ENCODE measurements around the gene UGT1A10.

UGT1A10 gene

DNA sequence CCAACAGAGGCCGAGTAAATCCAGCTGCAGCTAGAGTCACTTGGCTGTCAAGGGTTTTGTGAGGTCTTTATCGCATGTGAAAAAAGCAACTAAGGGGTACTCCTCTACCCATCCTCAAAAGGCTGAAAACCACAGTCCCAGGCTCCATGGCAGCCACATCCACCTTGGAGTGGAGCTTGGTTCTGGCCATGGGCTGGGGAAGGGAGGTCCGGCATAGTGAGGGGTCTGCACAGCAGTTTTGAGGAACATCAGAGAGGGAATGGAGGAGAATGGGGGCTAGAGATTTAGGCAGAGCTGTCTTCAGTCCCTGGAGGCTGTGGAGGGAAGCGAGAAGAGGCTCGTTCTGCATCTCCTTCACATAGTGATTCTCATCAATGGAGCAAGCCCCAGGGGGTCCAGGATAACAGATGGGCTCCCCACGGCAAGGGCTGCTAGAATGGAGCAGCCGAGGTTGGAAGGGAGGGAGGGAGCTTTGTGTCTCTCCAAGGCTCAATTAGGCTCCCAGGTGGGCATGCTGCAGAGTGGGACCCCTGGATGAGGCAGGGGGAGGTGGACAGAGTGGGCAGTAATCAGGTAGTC is 162.9 kb downstream of the UGT1A10 start:
- FAIRE-seq (no peak), DNase-seq (ENCODE audit: insufficient read length, low spot score) (no peak)
- no peak for TF ChIP-seq POLR2A (IDR thresholded peaks at IDR 0.05; ENCODE audit: low read depth, low read length)

DNA sequence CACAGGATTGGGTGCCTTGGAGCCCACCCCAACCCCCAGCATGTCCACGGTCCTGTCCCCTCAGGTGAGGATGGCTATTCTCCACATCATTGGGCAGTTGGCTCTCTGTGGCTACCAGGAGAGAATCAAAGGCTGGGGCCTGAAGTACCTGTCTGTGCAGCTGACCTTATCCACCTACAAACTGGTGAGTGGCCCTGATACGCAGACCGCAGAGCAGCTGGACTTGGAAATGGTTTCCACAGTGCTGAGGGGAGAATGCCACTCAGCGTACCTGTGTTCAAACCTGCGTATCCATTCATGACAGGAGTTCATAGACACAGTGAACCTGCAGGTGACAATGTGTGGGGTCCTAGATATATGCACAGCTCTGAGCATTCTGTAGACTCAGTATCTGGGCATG is 163.5 kb downstream of the UGT1A10 start:
- DNase-seq (ENCODE audit: insufficient read length, low spot score) = no peak
- no peak for FAIRE-seq
- no peak for TF ChIP-seq POLR2A (IDR thresholded peaks at IDR 0.05; ENCODE audit: low read depth, low read length)

DNA sequence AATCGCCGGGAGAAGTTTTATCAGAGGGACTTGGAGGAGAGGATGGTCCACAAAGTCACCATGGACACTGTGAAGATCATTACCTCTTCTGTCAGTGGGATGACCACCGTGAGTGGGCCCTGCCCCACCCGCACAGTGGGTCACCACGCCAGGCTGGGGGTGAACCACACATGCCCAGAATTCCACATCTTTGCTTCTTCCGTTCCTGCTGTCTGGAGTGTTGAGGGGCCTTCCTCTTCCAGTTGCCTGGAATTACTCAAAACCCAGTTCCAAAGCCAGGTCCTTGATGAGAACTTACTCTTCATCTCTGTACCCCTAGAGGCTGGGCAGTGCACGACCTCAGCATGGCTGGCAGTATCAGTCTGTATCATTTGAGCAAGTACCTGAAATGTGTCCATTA is 164.0 kb downstream of the UGT1A10 start:
- no peak for DNase-seq (ENCODE audit: insufficient read length, low spot score)
- no peak for TF ChIP-seq POLR2A (IDR thresholded peaks at IDR 0.05; ENCODE audit: low read depth, low read length)
- FAIRE-seq = no peak

DNA sequence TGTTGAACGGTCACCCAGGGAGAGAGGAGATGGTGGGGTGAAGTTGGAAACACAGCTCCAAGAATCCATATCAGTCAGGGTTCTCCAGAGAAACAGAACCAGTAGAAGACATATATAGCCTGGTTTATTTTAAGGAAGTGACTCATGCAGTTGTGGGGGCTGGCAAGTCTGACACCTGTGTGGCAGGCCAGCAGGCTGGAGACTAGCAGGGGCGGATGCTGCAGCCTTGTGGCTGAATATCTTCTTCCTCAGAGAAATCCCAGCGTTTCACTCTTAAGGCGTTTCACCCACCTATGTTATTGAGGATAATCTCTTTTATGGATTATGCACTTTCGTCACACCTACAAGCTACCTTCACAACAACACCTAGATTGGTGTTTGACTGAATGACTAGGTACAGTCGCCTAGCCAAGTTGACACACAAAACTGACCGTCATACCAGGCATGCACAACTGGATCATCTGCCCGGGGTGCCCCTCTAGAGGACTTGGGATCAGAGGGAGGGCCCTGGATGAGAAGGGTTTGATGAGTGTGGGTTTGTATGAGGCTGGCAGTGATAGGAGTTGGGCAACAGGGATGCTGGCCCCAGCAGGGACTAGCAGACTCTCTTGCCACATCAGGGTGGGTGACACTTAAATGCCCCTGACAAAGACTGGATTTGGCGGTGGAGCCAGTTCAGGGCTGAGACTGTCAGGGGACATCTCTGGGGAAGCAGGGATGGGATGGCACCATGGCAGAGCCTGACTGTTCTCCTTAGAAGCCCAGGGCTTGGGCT is 165.3 kb downstream of the UGT1A10 start:
- no peak for FAIRE-seq
- no peak for TF ChIP-seq POLR2A (IDR thresholded peaks at IDR 0.05; ENCODE audit: low read depth, low read length)
- DNase-seq (ENCODE audit: insufficient read length, low spot score) = no peak

DNA sequence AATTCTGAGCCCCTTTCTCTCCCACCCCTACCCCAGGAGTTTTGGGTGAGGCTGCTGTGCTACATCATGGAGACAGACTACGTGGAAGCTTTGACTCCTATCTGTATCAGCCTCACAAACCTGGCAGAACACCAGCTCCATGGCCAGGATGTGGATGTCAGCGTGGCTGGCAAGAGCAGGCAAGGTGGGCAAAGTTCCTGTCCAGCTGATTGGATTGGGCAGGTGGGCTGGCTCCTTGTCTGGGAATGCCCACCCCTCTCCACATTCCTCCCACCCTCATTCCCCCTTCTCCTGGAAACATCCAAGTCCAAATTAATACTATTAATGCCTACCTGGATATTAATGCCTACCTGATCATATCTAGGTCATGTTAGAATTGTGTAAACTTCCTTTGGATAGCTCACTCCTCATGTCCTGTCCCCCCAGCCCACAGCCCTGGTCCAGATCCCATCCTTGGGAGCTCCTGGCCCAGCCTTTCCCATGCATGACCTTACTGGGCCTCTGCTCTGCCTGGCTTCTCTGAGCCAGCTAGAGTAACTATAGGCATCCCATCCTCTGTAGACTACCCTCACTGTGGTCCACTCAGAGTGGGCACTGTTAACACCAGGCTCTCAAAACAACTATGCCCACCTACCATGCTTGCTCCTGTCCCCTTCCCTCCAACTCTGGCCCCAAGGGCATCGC is 166.0 kb downstream of the UGT1A10 start:
- no peak for FAIRE-seq
- TF ChIP-seq POLR2A (IDR thresholded peaks at IDR 0.05; ENCODE audit: low read depth, low read length) = no peak
- DNase-seq (ENCODE audit: insufficient read length, low spot score) = no peak

DNA sequence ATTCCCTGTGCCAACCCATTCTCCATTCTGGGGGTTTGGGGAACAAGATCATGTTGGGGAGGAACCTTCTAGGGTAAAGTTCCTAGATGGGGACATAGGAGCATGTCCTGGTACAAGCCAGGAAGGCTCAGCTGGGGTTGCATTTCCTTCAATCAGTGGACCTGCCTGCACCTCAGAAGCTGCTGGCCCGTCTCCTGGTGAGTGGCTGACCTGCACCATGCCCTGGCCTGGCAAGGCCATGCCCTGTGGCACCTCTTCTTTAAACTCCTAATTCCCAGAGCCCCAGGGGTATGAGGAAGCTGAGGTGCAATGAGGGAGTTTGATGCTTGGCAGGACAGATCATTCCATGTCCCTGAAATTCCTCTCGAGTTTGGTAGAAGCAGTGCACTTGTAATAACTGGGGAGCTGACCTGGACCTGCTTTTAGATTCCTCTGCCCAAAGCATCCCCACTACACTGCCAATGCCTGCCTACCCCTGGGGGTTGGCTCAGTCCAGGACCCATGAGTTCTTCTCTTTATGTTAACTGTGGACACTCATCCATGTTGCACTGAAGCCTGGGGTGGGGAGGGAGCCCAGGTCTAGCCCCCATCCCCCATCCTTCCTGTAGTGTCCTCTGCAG is 167.2 kb downstream of the UGT1A10 start:
- TF ChIP-seq POLR2A (IDR thresholded peaks at IDR 0.05; ENCODE audit: low read depth, low read length) = no peak
- FAIRE-seq = no peak

DNA sequence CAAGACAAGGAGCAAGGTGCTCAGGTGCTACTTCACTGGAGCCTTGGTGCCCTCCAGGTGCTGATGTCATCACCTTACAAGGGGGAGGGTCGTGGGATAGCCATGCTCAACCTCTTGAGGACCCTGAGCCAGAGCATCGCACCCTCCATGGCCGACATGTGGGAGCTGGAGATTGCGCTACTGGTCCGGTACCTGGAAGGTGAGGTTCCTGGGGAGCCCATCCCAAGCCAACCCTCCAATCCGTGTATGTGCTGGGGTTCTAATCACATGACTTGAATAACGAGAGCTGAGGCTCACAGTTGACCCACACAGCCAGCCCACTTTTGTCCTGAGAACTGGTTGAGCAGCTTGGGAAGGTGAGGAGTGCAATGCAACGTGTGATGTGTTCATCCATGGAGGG is 167.7 kb downstream of the UGT1A10 start:
- TF ChIP-seq POLR2A (IDR thresholded peaks at IDR 0.05; ENCODE audit: low read depth, low read length) = no peak
- no peak for FAIRE-seq
- no peak for DNase-seq (ENCODE audit: insufficient read length, low spot score)

More for the DNA sequence above, 167.2 kb downstream of the UGT1A10 start:
- DNase-seq (ENCODE audit: insufficient read length, low spot score) = no peak

DNA sequence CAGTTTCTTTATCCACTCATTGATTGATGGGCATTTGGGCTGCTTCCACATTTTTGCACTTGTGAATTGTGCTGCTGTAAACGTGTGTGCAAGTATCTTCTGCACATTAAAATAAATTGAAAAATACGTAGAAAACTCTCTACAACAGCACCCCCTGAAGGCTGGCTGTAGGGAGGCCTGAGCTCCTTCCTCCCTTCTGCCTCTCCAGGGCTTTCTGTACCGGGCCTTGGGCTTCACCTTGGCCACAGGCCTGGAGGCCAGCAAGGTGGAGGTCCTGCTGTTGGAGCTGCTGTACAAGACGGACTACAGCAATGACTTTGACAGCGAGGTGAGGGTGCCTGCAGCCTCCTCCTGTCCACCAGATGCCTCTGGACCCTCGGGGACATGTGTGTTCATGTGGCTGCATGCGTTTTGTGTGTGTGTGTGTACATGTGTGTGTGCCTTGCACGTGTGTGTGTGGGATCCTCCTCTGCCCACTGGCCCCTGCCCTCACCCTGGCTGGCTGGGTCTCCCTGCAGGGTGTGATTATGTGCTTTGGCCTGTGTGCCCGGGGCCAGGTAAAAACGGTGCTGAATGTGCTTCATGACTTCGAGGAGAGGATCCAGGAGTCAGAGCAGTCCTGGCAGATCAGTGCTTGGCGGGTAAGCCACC is 171.1 kb downstream of the UGT1A10 start:
- no peak for TF ChIP-seq POLR2A (IDR thresholded peaks at IDR 0.05; ENCODE audit: low read depth, low read length)
- no peak for DNase-seq (ENCODE audit: insufficient read length, low spot score)
- no peak for FAIRE-seq

DNA sequence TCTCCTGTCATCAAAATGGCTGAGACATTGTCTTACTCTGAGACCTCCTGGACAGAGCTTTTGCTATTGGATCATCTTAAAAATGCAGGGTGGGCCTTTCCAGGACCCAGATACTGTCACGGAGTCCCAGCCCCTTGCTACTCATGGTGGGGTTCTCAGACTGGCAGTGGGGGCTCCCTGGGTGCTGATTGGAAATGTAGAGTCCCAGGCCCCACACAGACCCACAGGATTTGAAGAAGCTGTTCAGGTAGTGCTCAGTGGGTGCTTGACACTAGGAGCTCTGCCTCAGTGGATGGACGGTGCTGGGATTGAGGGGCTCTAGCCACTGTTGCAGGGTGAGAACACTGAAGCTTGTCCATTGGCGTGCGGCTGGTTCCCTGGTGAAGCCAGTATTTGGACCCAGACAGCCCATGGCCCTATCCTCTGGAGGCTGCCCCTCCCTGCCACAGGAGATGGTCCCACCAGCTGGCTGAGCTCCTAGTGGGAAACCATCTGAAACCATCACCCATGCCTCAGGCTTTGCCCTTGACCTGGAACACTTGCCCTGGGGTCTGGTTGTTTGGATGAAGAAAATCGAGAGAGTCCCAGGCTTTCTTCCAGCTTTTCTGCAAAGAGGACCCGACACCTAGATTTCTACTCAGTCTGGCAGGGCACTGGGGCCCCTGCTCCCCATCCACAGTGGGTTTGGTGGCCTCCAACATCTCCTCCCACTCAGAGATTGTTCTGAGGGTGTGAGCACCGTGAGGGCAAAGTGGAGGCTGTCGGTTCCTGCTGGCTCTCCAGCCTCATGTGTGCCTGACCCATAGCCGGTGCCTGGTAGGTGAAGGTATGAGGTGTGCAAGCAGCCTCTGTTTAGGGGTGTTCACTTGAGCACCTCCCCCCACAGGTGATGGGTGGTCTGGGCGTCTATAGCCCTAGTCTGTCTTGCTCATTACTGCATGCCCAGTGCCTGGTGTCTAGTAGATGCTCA is 172.0 kb downstream of the UGT1A10 start:
- DNase-seq (ENCODE audit: insufficient read length, low spot score) = no peak
- FAIRE-seq = no peak
- no peak for TF ChIP-seq POLR2A (IDR thresholded peaks at IDR 0.05; ENCODE audit: low read depth, low read length)

DNA sequence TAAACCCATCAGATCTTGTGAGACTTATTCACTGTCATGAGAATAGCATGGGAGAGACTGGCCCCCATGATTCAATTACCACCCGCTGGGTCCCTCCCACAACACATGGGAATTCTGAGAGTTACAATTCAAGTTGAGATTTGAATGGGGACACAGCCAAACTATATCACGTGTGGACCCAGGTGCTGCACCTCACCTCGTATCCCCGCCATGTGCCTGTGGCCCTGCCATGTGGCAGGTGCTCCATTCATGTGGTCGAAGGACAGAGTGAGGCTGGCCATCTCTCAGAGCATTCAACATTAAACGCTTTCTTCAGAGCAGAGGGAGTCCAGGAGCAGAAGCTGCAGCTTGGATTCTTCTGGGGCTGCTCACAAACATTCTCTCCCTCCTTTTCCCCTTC is 174.1 kb downstream of the UGT1A10 start:
- TF ChIP-seq POLR2A (IDR thresholded peaks at IDR 0.05; ENCODE audit: low read depth, low read length) = no peak
- FAIRE-seq = no peak
- no peak for DNase-seq (ENCODE audit: insufficient read length, low spot score)

DNA sequence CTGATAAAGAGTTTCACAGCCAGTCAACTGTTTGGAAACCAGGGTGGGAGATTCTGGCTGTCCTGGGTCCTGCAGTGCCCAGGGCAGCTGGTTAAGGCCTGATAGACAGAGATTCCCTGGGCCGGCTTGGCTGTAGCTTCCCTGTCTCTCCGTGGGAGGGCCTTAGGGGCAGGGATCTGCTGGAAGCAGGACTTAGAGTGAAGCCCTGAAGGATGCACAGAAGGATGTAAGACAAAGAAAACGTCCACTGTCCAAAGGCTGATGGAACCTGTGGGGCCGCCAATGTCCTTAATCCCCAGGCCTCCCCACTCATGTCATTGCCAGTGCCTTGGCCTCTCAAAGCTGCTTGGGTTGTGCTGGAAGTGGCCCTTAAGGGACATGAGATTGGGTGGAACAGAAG is 174.8 kb downstream of the UGT1A10 start:
- no peak for TF ChIP-seq POLR2A (IDR thresholded peaks at IDR 0.05; ENCODE audit: low read depth, low read length)
- DNase-seq (ENCODE audit: insufficient read length, low spot score) (no peak), FAIRE-seq (no peak)

DNA sequence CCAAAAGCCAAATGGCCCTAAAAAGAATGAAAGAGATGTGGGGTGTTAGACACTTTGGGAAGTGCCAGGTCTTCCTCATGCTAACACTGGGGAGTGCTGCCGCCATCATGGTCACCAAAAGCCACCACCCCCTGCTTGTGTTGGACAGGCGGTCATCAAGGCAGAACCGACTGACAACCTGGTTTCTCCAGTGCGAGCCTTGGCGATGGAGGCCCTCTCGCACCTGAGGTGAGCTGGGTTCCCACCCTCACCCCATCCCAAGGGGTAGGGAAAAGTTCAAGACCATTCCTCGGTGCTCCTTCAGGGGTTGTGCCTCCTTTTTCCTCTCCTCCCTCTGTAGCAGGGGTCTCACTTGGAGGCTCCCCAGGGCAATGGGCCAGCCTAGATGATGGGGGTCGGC is 175.5 kb downstream of the UGT1A10 start:
- FAIRE-seq (no peak), DNase-seq (ENCODE audit: insufficient read length, low spot score) (no peak)
- TF ChIP-seq POLR2A (IDR thresholded peaks at IDR 0.05; ENCODE audit: low read depth, low read length) = no peak

All from H54 (cell line).